Hematopoietic multipotent progenitor cell treated with erythropoietin and hydrocortisone succinate and interleukin-3 and kit ligand, for 17 days (in vitro differentiated cells): ENCODE measurements around the gene TP53TG3B.
"Not testable (repeated sequence)": the region's sequence is repeated elsewhere in the genome, so short reads cannot be mapped to it uniquely, and the experiment has no call there.

Experiments
- DNase-seq: peaks from one replicate; pipeline ENCODE4 v3.0.0-alpha.2; 2015; ENCODE audit warnings: low spot score

TP53TG3B gene, protein sequence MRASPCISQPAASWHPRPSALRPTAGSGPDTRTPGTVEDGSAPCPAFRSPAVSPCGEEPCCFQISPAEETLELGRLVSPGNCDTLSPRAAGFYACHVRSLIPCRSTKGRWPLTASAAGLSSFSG

DNA sequence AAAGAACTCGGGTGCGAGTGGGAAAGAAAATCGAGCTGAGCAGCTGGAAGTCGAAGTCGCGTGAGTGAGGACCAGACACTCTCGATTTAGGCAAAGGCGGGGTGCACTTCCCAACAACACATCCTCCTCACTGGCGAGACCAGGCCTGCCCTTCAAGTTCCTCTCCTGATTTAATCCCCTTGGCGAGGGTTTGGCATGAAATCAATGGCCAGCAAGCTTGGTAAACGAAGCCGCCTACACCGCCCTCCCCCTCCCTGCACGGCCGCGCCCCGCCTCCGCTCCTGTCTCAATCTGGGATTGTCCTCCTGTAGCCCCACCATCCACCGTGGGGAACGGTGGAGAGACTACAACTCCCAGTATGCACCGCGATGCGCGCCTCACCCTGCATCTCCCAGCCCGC lies at the start of gene TP53TG3B:
TSS of gene TP53TG3B (plus strand) at position 301 of the 400 bp plus-strand sequence. CDS start at position 369, 68 bp downstream.
- not testable (repeated sequence) for DNase-seq

DNA sequence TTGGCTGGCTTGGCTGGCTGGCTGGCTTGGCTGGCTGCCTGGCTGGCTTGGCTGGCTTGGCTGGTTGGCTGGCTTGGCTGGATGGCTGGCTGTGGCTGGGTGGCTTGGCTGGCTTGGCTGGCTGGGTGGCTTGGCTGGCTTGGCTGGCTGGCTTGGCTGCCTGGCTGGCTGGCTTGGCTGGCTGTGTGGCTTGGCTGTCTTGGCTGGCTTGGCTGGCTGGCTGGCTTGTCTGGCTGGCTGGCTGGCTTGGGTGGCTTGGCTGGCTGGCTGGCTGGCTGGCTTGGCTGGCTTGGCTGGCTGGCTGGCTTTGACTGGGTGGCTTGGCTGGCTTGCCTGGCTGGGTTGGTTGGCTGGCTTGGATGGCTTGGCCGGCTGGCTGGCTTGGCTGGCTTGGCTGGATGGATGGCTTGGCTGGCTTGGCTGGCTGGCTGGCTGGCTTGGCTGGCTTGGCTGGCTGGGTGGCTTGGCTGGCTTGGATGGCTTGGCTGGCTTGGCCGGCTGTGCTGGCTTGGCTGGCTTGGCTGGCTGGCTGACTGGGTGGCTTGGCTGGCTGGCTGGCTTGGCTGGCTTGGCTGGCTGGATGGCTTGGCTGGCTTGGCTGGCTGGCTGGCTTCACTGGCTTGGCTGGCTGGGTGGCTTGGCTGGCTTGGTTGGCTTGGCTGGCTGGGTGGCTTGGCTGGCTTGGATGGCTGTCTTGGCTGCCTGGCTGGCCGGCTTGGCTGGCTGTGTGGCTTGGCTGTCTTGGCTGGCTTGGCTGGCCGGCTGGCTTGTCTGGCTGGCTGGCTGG lies 24.2 kb upstream of the TP53TG3B start:
- peak; percentile 4 for DNase-seq

DNA sequence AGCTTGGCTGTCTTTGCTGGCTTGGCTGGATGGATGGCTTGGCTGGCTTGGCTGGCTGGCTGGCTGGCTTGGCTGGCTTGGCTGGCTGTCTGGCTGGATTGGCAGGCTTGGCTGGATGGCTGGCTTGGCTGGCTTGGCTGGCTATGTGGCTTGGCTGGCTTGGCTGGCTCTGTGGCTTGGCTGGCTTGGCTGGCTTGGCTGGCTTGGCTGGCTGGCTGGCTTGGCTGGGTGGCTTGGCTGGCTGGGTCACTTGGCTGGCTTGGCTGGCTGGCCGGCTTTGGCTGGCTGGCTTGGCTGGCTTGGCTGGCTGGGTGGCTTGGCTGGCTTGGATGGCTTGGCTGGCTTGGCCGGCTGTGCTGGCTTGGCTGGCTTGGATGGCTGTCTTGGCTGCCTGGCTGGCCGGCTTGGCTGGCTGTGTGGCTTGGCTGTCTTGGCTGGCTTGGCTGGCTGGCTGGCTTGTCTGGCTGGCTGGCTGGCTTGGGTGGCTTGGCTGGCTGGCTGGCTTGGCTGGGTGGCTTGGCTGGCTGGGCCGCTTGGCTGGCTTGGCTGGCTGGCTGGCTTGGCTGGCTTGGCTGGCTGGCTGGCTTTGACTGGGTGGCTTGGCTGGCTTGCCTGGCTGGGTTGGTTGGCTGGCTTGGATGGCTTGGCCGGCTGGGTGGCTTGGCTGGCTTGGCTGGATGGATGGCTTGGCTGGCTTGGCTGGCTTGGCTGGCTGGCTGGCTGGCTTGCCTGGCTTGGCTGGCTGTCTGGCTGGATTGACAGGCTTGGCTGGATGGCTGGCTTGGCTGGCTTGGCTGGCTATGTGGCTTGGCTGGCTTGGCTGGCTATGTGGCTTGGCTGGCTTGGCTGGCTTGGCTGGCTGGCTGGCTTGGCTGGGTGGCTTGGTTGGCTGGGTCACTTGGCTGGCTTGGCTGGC lies 22.8 kb upstream of the TP53TG3B start:
- not testable (repeated sequence) for DNase-seq

DNA sequence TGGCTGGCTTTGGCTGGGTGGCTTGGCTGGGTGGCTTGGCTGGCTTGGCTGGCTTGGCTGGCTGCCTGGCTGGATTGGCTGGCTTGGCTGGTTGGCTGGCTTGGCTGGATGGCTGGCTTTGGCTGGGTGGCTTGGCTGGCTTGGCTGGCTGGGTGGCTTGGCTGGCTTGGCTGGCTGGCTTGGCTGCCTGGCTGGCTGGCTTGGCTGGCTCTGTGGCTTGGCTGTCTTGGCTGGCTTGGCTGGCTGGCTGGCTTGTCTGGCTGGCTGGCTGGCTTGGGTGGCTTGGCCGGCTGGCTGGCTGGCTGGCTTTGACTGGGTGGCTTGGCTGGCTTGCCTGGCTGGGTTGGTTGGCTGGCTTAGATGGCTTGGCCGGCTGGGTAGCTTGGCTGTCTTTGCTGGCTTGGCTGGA lies 22.1 kb upstream of the TP53TG3B start:
- DNase-seq, result not testable (repeated sequence)

DNA sequence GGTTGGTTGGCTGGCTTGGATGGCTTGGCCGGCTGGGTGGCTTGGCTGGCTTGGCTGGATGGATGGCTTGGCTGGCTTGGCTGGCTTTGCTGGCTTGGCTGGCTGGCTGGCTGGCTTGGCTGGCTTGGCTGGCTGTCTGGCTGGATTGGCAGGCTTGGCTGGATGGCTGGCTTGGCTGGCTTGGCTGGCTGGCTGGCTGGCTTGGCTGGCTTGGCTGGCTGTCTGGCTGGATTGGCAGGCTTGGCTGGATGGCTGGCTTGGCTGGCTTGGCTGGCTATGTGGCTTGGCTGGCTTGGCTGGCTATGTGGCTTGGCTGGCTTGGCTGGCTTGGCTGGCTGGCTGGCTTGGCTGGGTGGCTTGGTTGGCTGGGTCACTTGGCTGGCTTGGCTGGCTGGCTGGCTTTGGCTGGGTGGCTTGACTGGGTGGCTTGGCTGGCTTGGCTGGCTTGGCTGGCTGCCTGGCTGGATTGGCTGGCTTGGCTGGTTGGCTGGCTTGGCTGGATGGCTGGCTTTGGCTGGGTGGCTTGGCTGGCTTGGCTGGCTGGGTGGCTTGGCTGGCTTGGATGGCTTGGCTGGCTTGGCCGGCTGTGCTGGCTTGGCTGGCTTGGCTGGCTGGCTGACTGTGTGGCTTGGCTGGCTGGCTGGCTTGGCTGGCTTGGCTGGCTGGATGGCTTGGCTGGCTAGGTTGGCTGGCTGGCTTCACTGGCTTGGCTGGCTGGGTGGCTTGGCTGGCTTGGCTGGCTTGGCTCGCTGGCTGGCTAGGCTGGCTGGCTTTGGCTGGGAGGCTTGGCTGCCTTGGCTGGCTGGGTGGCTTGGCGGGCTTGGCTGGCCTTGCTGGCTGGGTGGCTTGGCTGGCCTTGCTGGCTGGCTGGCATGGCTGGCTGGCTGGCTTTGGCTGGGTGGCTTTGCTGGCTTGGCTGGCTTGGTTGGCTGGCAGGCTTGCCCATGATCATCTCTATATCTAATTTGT lies 21.3 kb upstream of the TP53TG3B start:
- DNase-seq, result peak; percentile 5
